ENCODE measurements around the gene TBC1D9B. TPM values are rescaled to one million over a fixed set of nuclear protein-coding genes. Genes with fewer than 3 reads are reported as not detected.

TBC1D9B gene
- total RNA-seq, 1 experiment from 2014 or later, result 44.9 TPM

- H3K4me3 ChIP-seq (ENCODE audit: low read length), result no peak overlapping the region
- no peak overlapping the region for H3K27ac ChIP-seq (ENCODE audit: low read length)
- H3K9me2 ChIP-seq (replicated peaks; ENCODE audit: low read length), result no peaks in the 10 kb centered on the region
- no peak overlapping the region for H3K4me2 ChIP-seq (ENCODE audit: low read length)
- H4K20me1 ChIP-seq (ENCODE audit: low read length), result no peaks in the 10 kb centered on the region
- DNase-seq, result no peak
- ChIA-PET CTCF (no interaction called here), POLR2A (ENCODE audit: unreplicated experiment) (no interaction called here)
- H3K4me1 ChIP-seq (ENCODE audit: insufficient read depth, low read length), result no peaks in the 10 kb centered on the region
- intact Hi-C loops (cut with micrococcal nuclease), result no loop called here
- no peak overlapping the region for H2AFZ ChIP-seq (ENCODE audit: low read length)
- H3K9ac ChIP-seq (ENCODE audit: low read length), result no peak overlapping the region
- H3K9me3 ChIP-seq (ENCODE audit: low read length), result no peaks in the 10 kb centered on the region
- no peaks in the 10 kb centered on the region for H3K27me3 ChIP-seq (ENCODE audit: low read length)
- H3K79me2 ChIP-seq (ENCODE audit: low read length), result no peaks in the 10 kb centered on the region
- TF ChIP-seq EZH2 (IDR thresholded peaks at IDR 0.05; ENCODE audit: low read length, unreplicated experiment) (no peak), CTCF (conservative IDR thresholded peaks at IDR 0.05; ENCODE audit: low read depth, low read length) (no peak), EZH2phosphoT487 (IDR thresholded peaks at IDR 0.05; ENCODE audit: borderline replicate concordance, low read length) (no peak)
- H3F3A ChIP-seq (ENCODE audit: low read length, unreplicated experiment), result no peaks in the 10 kb centered on the region
- H3K36me3 ChIP-seq (ENCODE audit: low read depth, low read length), result no peaks in the 10 kb centered on the region; the same call in 1 of the 2 replicates
- ATAC-seq, result no peak
- no TSS peak for BruUV-seq (replicated peaks)
These were observed 43.0 kb downstream of the TBC1D9B start for GRCh38 chr5:179864686-179865085.

GRCh38 chr5:179863449-179864085 is 44.1 kb downstream of the TBC1D9B start:
- H4K20me1 ChIP-seq (ENCODE audit: low read length), result no peaks in the 10 kb centered on the region
- H3K27me3 ChIP-seq (ENCODE audit: low read length), result no peaks in the 10 kb centered on the region
- no peaks in the 10 kb centered on the region for H3K9me3 ChIP-seq (ENCODE audit: low read length)
- no peak overlapping the region for H3K27ac ChIP-seq (ENCODE audit: low read length)
- intact Hi-C loops (cut with micrococcal nuclease), result no loop called here
- no peak for DNase-seq
- H3K4me2 ChIP-seq (ENCODE audit: low read length), result no peak overlapping the region
- no peak for ATAC-seq
- no peak overlapping the region for H2AFZ ChIP-seq (ENCODE audit: low read length)
- no peaks in the 10 kb centered on the region for H3K4me1 ChIP-seq (ENCODE audit: insufficient read depth, low read length)
- H3F3A ChIP-seq (ENCODE audit: low read length, unreplicated experiment), result no peaks in the 10 kb centered on the region
- no TSS peak for BruUV-seq (replicated peaks)
- no peaks in the 10 kb centered on the region; the same call in 1 of the 2 replicates for H3K36me3 ChIP-seq (ENCODE audit: low read depth, low read length)
- H3K9ac ChIP-seq (ENCODE audit: low read length), result no peak overlapping the region
- no peak for TF ChIP-seq EZH2phosphoT487 (IDR thresholded peaks at IDR 0.05; ENCODE audit: borderline replicate concordance, low read length)
- no peak for TF ChIP-seq EZH2 (IDR thresholded peaks at IDR 0.05; ENCODE audit: low read length, unreplicated experiment)
- no peak for TF ChIP-seq CTCF (conservative IDR thresholded peaks at IDR 0.05; ENCODE audit: low read depth, low read length)
- H3K9me2 ChIP-seq (replicated peaks; ENCODE audit: low read length), result no peaks in the 10 kb centered on the region
- H3K4me3 ChIP-seq (ENCODE audit: low read length), result no peak overlapping the region
- H3K79me2 ChIP-seq (ENCODE audit: low read length), result no peaks in the 10 kb centered on the region
- CTCF ChIA-PET, result no interaction called here
- POLR2A ChIA-PET (ENCODE audit: unreplicated experiment), result no interaction called here

- no peak overlapping the region for H2AFZ ChIP-seq (ENCODE audit: low read length)
- H3K4me2 ChIP-seq (ENCODE audit: low read length), result no peak overlapping the region
- ChIA-PET CTCF (no interaction called here), POLR2A (ENCODE audit: unreplicated experiment) (no interaction called here)
- intact Hi-C loops (cut with micrococcal nuclease), result no loop called here
- H3K9ac ChIP-seq (ENCODE audit: low read length), result no peak overlapping the region
- no peaks in the 10 kb centered on the region for H3K9me3 ChIP-seq (ENCODE audit: low read length)
- no TSS peak for BruUV-seq (replicated peaks)
- no peaks in the 10 kb centered on the region; the same call in 1 of the 2 replicates for H3K36me3 ChIP-seq (ENCODE audit: low read depth, low read length)
- no peak overlapping the region for H3K27ac ChIP-seq (ENCODE audit: low read length)
- no peak for DNase-seq
- no peak for ATAC-seq
- no peaks in the 10 kb centered on the region for H3K9me2 ChIP-seq (replicated peaks; ENCODE audit: low read length)
- no peaks in the 10 kb centered on the region for H3K27me3 ChIP-seq (ENCODE audit: low read length)
- peaks cover 5% of the 10 kb centered on the region; the same call in 1 of the 2 replicates for H3K79me2 ChIP-seq (ENCODE audit: low read length)
- no peaks in the 10 kb centered on the region for H3K4me1 ChIP-seq (ENCODE audit: insufficient read depth, low read length)
- TF ChIP-seq EZH2 (IDR thresholded peaks at IDR 0.05; ENCODE audit: low read length, unreplicated experiment), result no peak
- no peaks in the 10 kb centered on the region for H3F3A ChIP-seq (ENCODE audit: low read length, unreplicated experiment)
- no peaks in the 10 kb centered on the region for H4K20me1 ChIP-seq (ENCODE audit: low read length)
- no peak overlapping the region for H3K4me3 ChIP-seq (ENCODE audit: low read length)
These were observed 44.8 kb downstream of the TBC1D9B start for GRCh38 chr5:179862891-179863290.
